Measurements from ENCODE around the gene ZNF35. TPM values are rescaled to one million over a fixed set of nuclear protein-coding genes. Genes with fewer than 3 reads are reported as not detected.
A peak's percentile ranks its signal among the peaks of the same experiment; 100 is the strongest.
"Not testable (repeated sequence)": the region's sequence is repeated elsewhere in the genome, so short reads cannot be mapped to it uniquely, and the experiment has no call there.

Gene ZNF35
- total RNA-seq (2014; rRNA removed; shearing (Covaris generic)) = 14.6 and 19.8 TPM in 2 replicates
- polyA plus RNA-seq (2015; cell fraction: cytosol; rRNA removed) = 8.9 and 10.3 TPM in 2 replicates
- polyA plus RNA-seq (2015; cell fraction: nucleus; rRNA removed) = 10.5 and 11.8 TPM in 2 replicates

DNA sequence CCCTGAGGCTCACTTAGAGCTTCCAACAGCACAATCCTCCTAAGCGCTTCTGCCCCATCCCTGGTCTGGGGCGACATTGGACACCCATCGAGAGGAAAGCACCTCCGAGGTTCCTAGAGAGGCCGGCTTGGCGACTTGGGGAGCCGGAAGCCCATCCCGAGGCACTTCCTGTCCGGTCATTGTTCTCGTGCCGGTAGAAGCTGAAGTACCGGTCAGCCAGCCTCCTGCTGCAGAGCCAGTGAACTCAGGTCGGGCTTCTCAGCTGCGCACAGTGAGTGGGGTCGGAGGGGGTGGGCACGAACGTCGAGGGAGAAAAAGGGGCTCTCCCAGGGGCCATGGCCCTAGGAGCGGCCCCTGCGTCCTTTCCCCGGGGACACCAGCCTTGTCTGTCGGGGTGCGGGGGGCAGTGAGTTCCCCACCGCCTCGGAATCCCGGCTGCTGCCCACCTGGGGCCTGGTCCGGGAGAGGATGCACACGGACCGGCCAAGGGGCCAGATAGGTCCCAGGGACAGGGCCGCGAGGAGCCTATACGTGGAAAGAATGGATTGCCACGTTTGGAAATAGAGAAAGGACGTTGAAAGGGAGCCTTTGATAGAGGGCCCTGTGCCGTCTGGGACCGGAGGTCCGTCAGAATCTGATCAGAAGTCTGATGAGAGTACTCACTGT lies at the start of gene ZNF35:
ZNF35 (plus strand) TSS at position 169 of the 666 bp plus-strand sequence. CDS start 2,336 bp downstream, outside the sequence.
- peak; percentile 85 for DNase-seq (ENCODE audit: low read depth)

DNA sequence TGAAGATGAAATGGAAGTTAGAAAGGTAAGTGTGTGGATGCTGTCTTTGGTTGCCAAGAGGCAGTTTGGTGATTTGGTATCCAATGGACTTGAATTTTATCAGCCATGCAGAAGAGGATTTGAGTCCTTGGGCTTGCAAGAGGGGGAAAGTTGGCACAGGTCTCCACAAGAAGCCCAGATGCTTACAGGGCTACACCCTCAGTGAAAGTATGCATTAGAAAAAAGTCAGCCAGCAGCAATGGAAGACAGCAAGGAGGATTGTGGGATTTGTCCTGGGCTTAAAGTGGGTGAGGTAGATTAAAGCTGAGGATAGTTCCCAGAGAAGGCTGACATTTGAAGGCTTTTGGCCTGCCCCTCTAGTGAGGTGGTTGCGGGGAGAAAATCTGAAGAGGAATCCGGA lies 46.8 kb upstream of the ZNF35 start:
- DNase-seq (ENCODE audit: low read depth) = no peak

DNA sequence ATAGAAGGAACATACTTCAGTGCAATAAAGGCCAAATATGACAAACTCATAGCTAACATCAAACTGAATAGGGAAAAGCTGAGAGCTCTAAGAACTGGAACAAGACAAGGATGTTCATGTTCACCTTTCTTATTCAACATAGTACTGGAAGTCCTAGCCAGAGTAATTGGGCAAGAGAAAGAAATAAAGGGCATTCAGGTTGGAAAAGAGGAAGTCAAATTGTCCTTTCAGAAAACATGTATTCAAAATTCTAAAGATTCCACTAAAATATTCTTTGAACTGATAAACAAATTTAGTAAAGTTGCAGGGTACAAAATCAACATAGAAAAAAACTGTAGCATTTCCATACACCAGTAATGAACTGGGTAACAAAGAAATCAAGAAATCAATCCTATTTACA lies 35.9 kb upstream of the ZNF35 start:
- DNase-seq (ENCODE audit: low read depth) = no peak

GRCh38 chr3:44624749-44625480 lies 23.6 kb upstream of the ZNF35 start, which contains the start of gene ZNF197:
ZNF197 (plus strand) TSS chr3:44625036; CDS start chr3:44629155, 4,119 bp downstream.
- DNase-seq (ENCODE audit: low read depth) = peak; percentile 82

- no peak for DNase-seq (ENCODE audit: low read depth)
Observed at GRCh38 chr3:44628716-44629115, 19.8 kb upstream of the ZNF35 start.

DNA sequence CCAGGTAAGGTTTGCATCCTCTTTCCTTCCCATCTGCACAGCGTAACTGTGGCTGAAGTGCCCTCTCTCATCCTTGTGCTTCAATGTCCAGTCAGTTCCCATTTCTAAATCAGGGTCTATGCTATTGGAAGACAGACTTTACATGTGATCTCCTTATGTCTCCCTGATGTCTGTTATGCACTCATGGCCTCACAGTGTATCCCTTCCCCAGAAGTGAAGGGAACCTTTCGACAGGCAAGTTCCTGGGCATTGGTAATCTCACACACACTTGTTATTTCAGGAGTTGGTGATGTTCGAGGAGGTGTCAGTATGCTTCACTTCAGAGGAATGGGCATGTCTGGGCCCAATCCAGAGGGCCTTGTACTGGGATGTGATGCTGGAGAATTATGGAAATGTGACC lies 16.3 kb upstream of the ZNF35 start:
- DNase-seq (ENCODE audit: low read depth) = no peak

DNA sequence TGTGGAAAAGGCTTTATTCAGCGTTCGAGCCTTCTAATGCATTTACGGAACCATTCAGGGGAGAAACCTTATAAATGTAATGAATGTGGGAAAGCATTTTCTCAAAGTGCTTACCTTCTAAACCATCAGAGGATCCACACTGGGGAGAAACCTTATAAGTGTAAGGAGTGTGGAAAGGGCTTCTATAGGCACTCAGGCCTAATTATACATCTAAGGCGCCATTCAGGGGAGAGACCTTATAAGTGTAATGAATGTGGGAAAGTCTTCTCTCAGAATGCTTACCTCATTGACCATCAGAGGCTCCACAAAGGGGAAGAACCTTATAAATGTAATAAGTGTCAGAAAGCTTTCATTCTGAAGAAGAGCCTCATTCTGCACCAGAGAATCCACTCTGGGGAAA lies 6.2 kb upstream of the ZNF35 start:
- DNase-seq (ENCODE audit: low read depth) = no peak

GRCh38 chr3:44643024-44643423 lies 5.5 kb upstream of the ZNF35 start:
- no peak for DNase-seq (ENCODE audit: low read depth)

DNA sequence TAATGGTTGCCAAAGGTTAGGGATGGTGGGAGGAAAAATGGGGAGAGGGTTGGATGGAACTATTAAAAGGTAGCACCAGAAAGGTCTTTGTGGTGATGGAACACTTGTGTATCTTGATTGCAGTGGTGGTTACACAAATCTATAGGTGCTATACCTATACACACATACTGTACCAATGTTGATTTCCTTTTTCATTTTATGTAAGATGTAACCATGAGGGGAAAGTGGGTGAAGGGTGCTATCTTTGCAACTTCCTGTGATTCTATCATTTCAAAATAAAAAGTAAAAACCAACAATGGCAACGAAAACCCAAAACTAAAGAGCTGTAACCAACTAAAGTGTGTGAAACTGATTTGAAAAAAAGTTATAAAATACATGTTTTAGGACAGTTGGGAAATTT lies 761 bp upstream of the ZNF35 start:
- no peak for DNase-seq (ENCODE audit: low read depth)

DNA sequence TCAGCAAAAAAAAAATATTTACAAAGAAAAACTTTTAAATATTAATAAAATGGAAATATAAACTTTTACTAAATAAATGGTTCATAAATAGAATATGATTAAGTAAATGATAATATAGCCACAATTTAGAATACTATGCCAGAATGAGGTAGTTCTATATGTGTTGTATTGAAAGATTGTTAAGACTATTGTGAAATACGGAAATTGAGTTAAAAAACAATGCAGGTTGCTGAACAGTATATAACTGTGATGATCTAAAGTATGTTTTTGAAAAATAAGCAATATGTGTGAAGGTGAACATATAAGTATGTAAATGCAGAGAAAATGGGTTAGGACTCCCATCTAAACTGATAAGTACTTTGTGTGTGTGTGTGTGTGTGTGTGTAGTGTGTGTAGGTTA lies 1.2 kb downstream of the ZNF35 start:
- no peak for DNase-seq (ENCODE audit: low read depth)

- peak; percentile 10 for DNase-seq (ENCODE audit: low read depth)
Observed at GRCh38 chr3:44654039-44654438, 5.5 kb downstream of the ZNF35 start.

- DNase-seq (ENCODE audit: low read depth) = no peak
Observed at GRCh38 chr3:44659015-44659414, 10.5 kb downstream of the ZNF35 start.

DNA sequence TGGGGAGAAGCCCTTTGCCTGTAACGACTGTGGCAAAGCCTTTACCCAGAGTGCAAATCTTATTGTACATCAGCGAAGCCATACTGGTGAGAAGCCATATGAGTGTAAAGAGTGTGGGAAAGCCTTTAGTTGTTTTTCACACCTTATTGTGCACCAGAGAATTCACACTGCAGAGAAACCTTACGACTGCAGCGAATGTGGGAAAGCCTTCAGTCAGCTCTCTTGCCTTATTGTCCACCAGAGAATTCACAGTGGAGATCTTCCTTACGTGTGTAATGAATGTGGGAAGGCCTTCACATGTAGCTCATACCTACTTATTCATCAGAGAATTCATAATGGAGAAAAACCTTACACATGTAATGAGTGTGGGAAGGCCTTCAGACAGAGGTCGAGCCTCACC lies 10.9 kb downstream of the ZNF35 start:
- no peak for DNase-seq (ENCODE audit: low read depth)

- no peak for DNase-seq (ENCODE audit: low read depth)
Observed at GRCh38 chr3:44661189-44661588, 12.7 kb downstream of the ZNF35 start.

GRCh38 chr3:44665173-44665572 lies 16.6 kb downstream of the ZNF35 start:
- no peak for DNase-seq (ENCODE audit: low read depth)

DNA sequence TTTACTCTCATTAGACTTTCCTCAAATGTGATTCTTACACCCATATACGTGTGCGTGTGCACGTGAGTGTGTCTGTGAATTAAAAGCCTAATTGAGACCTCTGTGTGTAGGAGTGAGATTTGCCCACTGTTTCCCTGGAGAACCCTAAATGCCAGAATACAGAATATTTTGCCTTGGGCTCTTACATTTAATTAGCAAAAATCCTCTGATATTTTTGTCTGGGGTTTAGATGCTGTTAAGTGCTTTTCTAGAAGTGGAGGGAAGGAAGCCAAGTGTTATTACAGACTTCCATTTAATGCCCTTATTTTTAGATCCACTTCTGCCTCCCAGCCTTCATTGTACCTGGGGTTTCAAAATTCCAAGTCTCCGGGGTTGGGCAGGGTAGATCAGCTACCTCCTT lies 17.8 kb downstream of the ZNF35 start:
- no peak for DNase-seq (ENCODE audit: low read depth)

DNA sequence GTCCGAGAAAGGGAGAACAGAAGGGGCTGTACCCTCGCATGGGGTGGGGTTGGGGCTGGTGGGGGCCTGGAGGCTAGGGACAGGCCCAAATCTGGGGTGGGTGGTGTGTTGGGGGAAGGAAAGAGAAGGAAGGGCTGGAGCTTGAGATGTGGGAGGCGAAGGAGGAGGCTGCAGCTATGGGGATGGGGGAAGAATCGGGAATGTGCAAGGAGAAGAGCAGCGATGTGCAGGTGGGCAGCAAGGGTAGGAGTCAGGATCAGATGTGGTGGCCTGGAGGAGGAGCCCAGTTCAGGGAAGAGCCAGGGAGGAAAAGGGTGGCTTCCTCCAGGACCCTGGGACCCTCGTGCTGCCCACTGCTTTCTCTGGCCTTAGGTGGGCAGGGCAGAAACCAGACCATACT lies 21.2 kb downstream of the ZNF35 start:
- no peak for DNase-seq (ENCODE audit: low read depth)

GRCh38 chr3:44673466-44673865 lies 24.9 kb downstream of the ZNF35 start:
- not testable (repeated sequence) for DNase-seq (ENCODE audit: low read depth)

GRCh38 chr3:44674211-44674610 lies 25.7 kb downstream of the ZNF35 start:
- DNase-seq (ENCODE audit: low read depth) = no peak

DNA sequence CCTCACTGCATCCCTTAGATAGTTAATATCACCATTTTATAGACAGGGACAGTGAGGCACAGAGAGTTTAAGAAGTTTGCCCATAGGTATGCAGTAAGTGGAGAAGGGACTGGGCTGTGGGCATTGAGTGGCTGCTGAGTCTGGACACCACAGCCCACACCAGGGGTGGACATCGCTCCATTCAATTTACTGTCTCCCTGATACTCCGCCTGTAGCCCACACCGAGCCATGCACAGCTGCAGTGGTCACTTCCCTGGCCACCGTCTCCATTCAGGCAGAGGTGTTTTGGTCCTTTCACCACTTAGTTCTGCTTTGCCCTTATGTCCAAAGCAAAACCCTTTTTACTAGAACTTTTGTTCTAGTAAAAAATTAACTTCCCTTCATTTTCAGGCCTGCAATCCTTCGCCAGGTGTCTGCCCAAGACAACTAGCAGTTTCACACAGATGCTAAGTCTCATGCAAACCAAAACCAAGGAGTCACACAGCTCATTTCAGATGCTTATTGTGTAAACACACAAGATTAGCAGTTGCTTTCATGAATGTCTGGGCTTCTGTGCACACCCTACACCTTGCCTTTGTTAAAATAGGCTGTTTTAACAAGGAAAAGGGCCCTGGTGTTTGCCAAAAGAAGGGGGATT lies 30.1 kb downstream of the ZNF35 start:
- no peak for DNase-seq (ENCODE audit: low read depth)

- DNase-seq (ENCODE audit: low read depth) = no peak
Observed at GRCh38 chr3:44680921-44681455, 32.5 kb downstream of the ZNF35 start.

Data from HT1080 (cell line).